ENCODE results near the gene GADD45G.

GADD45G gene

GRCh38 chr9:89610391-89610925 lies 5.6 kb downstream of the GADD45G start:
- DNase-seq = no peak

GRCh38 chr9:89611425-89611824 lies 6.6 kb downstream of the GADD45G start:
- DNase-seq = no peak

GRCh38 chr9:89612566-89613278 lies 7.9 kb downstream of the GADD45G start:
- DNase-seq = no peak

GRCh38 chr9:89613912-89614892 lies 9.4 kb downstream of the GADD45G start:
- DNase-seq = no peak

- DNase-seq = no peak
Measured at GRCh38 chr9:89615661-89616060, 10.8 kb downstream of the GADD45G start.

- DNase-seq = no peak
Measured at GRCh38 chr9:89616411-89616810, 11.6 kb downstream of the GADD45G start.

GRCh38 chr9:89617978-89618377 lies 13.2 kb downstream of the GADD45G start:
- DNase-seq = no peak

- DNase-seq = no peak
Measured at GRCh38 chr9:89619019-89619418, 14.2 kb downstream of the GADD45G start.

- no peak for DNase-seq
Measured at GRCh38 chr9:89619424-89620138, 14.8 kb downstream of the GADD45G start.

GRCh38 chr9:89621031-89621430 lies 16.2 kb downstream of the GADD45G start:
- no peak for DNase-seq

GRCh38 chr9:89621676-89622075 lies 16.9 kb downstream of the GADD45G start:
- no peak for DNase-seq

- DNase-seq = no peak
Measured at GRCh38 chr9:89622933-89623861, 18.4 kb downstream of the GADD45G start.

GRCh38 chr9:89623925-89624420 lies 19.2 kb downstream of the GADD45G start:
- no peak for DNase-seq

GRCh38 chr9:89625721-89626687 lies 21.2 kb downstream of the GADD45G start:
- no peak for DNase-seq

GRCh38 chr9:89626741-89627265 lies 22.0 kb downstream of the GADD45G start:
- DNase-seq = no peak

- no peak for DNase-seq
Measured at GRCh38 chr9:89628601-89629000, 23.8 kb downstream of the GADD45G start.

GRCh38 chr9:89629081-89629976 lies 24.5 kb downstream of the GADD45G start:
- no peak for DNase-seq

- DNase-seq = no peak
Measured at GRCh38 chr9:89630508-89630907, 25.7 kb downstream of the GADD45G start.

- DNase-seq = no peak
Measured at GRCh38 chr9:89631384-89631783, 26.6 kb downstream of the GADD45G start.

Data from stimulated activated CD4-positive, alpha-beta T cell treated with anti-CD3 and anti-CD28 coated beads, Interleukin-4, amount 100 ng/mL, for 4 hours (primary cell).